K562 (cell line): ENCODE results near the gene PNKD. TPM values are rescaled to one million over a fixed set of nuclear protein-coding genes. Genes with fewer than 3 reads are reported as not detected.

ENCODE experiments used
- ATF4 ChIP-seq: fragments of 450-650 bp; formaldehyde crosslinking; IDR thresholded peaks from 2 replicates; pipeline ENCODE4 v1.4.0; 2022; ENCODE audit warnings: mild to moderate bottlenecking, moderate library complexity
- ATF7 ChIP-seq: fragments of 450-650 bp; IDR thresholded peaks from 2 replicates; pipeline ENCODE4 v1.7.1; 2014; ENCODE audit warnings: mild to moderate bottlenecking, moderate library complexity
- CHCHD3 ChIP-seq: fragments of 250-450 bp; sonication (Bioruptor Pico); IDR thresholded peaks from 2 replicates; pipeline ENCODE4 v2.1.2; 2022; ENCODE audit warnings: mild to moderate bottlenecking
- E2F8 ChIP-seq: fragments of 450-650 bp; IDR thresholded peaks from 2 replicates; pipeline ENCODE4 v1.7.1; 2018; ENCODE audit warnings: mild to moderate bottlenecking, low read depth; ENCODE audit not compliant: partially characterized antibody
- ESRRA ChIP-seq: fragments of 450-650 bp; IDR thresholded peaks from 2 replicates; pipeline ENCODE4 v1.6.1; 2014; ENCODE audit warnings: low read depth, mild to moderate bottlenecking, moderate library complexity, borderline replicate concordance
- PRMT5 ChIP-seq: sonication (generic); formaldehyde crosslinking; IDR thresholded peaks from 2 replicates; pipeline ENCODE4 v1.5.0; 2020; ENCODE audit warnings: missing genetic modification reagents
- RBM25 ChIP-seq: fragments of 200-400 bp; formaldehyde crosslinking; IDR thresholded peaks from 2 replicates; pipeline ENCODE4 v1.6.1; 2018; ENCODE audit warnings: low read length, low read depth, moderate library complexity; ENCODE audit not compliant: severe bottlenecking
- RREB1 ChIP-seq: fragments of 250-450 bp; sonication (Bioruptor Pico); IDR thresholded peaks from 2 replicates; pipeline ENCODE4 v1.4.0; 2020
- TGIF2 ChIP-seq: sonication (generic); formaldehyde crosslinking; IDR thresholded peaks from 2 replicates; pipeline ENCODE4 v1.8.1; 2022; ENCODE audit warnings: mild to moderate bottlenecking, missing genetic modification reagents, moderate library complexity
- THRAP3 ChIP-seq: fragments of 450-650 bp; IDR thresholded peaks from 2 replicates; pipeline ENCODE4 v1.6.1; 2016; ENCODE audit warnings: mild to moderate bottlenecking, inconsistent platforms, borderline replicate concordance
- TRIM28 ChIP-seq: fragments of 450-650 bp; IDR thresholded peaks from 2 replicates; pipeline ENCODE4 v1.6.1; 2017
- ZBTB11 ChIP-seq, 3 experiments: fragments of 200-800 bp in 1 of 3; fragments of 250-450 bp in 1 of 3; fragments of 450-650 bp in 1 of 3; sonication (Bioruptor Pico) in 1 of 3; sonication (Bioruptor generic) in 1 of 3; formaldehyde crosslinking in 1 of 3; IDR thresholded peaks; 2 replicates each; pipeline versions ENCODE4 v1.6.1 to v1.8.0; 2016 to 2022; ENCODE audit warnings: mild to moderate bottlenecking in 2 of 3, missing genetic modification characterization in 2 of 3, missing compliant biosample characterization in 1 of 3, moderate library complexity in 1 of 3
- ZC3H11A ChIP-seq: IDR thresholded peaks from 2 replicates; pipeline ENCODE4 v1.6.1; 2012; ENCODE audit warnings: low read depth, low read length, improper control_type of control experiment
- polyA plus RNA-seq, 8 experiments: library from polyadenylated mRNA; depleted of rRNA in 4 of 8; stranded (reverse) in 5 of 8; unstranded in 3 of 8; fragments of >200 nt; fragmentation: Nextera tagmentation in 2 of 8; fragmentation: Illumina TruSeq in 1 of 8; extraction: Ambion mirVana in 2 of 8; extraction: Trizol in 1 of 8; gene quantifications; 2 replicates each; pipeline versions ENCODE4 v1.2.1 to v1.2.3, GENCODE V29; 2011 to 2014; ENCODE audit warnings: inconsistent platforms in 1 of 8, missing spikeins in 1 of 8
- total RNA-seq, 7 experiments: library from RNA; depleted of rRNA in 6 of 7; stranded (reverse); fragments of >200 nt in 6 of 7; fragmentation: Illumina TruSeq in 2 of 7; extraction: Trizol in 2 of 7; gene quantifications; 2 replicates each; pipeline versions ENCODE4 v1.2.1 to v1.2.3, GENCODE V29; 2011 to 2021; ENCODE audit warnings: low replicate concordance in 1 of 7

Gene PNKD
- total and polyA plus RNA-seq, 9 of the 15 experiments (the other 6 are each of a cell fraction or from before 2014, with no cell fraction given) = 26.0 to 105 (median 60.1) TPM

- TF ChIP-seq RREB1 (CRISPR knock-in tag) (no peak), TGIF2 (CRISPR knock-in tag) (no peak), PRMT5 (CRISPR knock-in tag) (no peak), CHCHD3 (CRISPR knock-in tag) (no peak), ZBTB11 (CRISPR knock-in tag; IDR thresholded peaks at IDR 0.05) (peak in 1 of 3 experiments; percentile 87; a peak in 2 of 6 replicates), ESRRA (no peak; the same call in 1 of the 2 replicates), ATF4 (CRISPR knock-in tag) (0 out of 2 replicates have a peak, but pooled peaks have one; percentile 27), ZC3H11A (no peak), TRIM28 (no peak), THRAP3 (no peak), RBM25 (peak; percentile 83), E2F8 (no peak), ATF7 (peak; percentile 77)
Observed at GRCh38 chr2:218269900-218270720, at the start of gene PNKD, which contains the start of gene AAMP (continued).
